Stimulated activated CD4-positive, alpha-beta T cell treated with anti-CD3 and anti-CD28 coated beads, Interleukin-1b, Interleukin-23, amount 100 ng/mL, for 4 hours (primary cell): ENCODE data around the gene HTATSF1.
A peak's percentile ranks its signal among the peaks of the same experiment; 100 is the strongest.

Experiments used
- DNase-seq, 2 donors: peaks; one replicate each; pipeline ENCODE4 v3.0.0-alpha.2; 2020; ENCODE audit warnings: low read depth in 2 of 2

Gene HTATSF1

DNA sequence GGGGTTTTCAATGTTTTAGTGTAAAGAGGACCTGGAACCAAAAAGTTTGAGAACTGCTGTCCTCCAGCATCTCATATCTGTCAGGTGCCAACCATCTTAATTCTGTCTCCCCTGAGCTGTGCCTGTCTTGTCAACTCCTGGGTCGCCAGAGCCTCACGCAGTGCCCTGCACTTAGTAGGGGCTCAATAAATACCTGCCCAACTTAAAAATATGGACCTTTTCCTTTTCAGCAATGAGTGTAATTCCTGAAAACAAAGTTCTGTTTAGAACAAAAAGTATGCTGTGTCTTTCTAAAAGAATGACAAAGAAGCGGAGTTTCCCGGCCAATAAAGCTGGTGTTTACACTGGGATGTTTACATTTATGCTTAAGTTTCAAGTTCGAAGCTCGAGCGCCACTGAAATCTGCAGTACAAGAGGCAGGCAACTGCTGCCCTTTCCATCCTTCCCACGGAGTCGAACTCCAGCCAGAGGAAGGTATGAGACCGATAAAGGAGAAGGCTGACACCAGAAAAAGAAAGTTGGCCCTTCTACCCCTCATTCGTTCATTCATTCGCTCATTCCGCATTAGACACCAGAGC, 1.1 kb upstream of the HTATSF1 start:
- DNase-seq, result no peak

DNA sequence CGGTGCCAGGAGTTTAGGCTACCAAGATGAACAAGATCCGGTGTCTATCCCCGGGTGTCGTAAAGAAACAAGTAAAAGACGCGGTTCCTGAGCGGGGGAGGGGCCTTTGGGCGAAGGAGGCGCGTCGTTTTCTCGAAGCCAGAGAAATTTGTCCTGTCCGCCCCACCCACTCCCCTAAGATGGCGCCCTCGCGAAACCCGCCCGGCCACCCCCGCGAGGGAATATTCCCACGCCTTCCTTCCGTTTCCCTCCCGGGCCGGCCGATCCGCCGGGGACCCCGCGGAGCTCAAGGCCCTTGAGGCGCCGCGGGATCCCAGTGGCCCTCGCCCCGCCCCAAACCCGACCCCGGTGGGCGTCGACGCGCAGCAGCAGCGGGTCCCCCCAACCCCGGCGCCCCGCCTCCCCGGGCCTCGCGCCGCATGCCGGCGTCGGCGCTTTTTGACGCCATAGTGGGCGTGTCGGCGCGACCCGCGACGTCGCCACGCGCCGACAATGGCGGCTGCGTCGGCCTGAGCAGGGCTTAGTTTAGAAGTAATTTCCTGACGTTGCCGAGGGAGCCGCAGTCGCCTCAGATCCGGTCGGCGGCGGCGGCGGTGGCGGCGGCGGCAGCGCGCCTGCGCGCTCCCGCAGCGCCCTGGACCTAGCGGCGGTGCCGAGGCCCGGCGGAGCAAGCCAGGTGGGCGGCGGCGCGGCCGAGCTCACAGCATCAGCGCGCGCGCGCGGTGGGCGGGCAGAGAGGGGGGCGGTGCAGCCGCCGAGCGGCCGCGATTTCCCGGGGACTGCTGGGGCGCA, 432 bp upstream of the HTATSF1 start:
- peak; percentile 73 for DNase-seq

DNA sequence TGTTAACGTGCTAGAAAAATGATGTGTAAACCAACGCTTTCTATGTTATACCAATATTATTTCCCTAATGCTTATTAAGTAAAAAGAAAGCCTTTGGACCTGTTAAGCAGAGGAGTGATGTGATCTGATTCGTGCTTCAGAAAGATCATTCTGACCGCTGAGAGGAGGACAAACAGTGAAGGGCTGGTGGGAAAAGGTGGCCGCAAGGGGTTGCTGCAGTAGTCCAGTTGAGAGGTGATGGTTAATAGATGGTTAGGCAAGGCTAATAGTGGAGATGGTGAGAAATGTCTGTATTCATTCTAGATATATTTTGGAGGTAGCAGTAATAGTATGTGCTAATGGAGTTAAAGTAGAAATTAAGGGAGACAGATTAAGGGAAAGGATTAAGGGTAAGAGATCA, 21.7 kb downstream of the HTATSF1 start:
- no peak for DNase-seq

DNA sequence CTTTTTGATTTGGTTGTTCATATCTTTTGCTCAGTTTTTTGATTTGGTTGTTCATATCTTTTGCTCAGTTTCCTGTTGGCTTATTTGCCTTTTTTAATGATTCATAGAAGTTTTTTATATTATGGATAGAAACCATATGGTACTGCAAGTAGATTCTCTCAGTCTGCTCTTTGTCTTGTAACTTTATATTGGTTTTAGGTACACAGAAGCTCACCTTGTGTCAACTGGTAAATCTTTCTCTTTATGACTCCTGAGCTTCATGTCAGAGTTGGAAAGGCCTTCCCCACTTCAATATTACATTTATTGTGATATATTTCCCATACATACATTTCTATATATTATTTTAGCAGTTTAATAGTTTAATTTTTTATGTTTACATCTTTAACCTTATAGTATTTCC, 26.4 kb downstream of the HTATSF1 start:
- DNase-seq, result no peak

DNA sequence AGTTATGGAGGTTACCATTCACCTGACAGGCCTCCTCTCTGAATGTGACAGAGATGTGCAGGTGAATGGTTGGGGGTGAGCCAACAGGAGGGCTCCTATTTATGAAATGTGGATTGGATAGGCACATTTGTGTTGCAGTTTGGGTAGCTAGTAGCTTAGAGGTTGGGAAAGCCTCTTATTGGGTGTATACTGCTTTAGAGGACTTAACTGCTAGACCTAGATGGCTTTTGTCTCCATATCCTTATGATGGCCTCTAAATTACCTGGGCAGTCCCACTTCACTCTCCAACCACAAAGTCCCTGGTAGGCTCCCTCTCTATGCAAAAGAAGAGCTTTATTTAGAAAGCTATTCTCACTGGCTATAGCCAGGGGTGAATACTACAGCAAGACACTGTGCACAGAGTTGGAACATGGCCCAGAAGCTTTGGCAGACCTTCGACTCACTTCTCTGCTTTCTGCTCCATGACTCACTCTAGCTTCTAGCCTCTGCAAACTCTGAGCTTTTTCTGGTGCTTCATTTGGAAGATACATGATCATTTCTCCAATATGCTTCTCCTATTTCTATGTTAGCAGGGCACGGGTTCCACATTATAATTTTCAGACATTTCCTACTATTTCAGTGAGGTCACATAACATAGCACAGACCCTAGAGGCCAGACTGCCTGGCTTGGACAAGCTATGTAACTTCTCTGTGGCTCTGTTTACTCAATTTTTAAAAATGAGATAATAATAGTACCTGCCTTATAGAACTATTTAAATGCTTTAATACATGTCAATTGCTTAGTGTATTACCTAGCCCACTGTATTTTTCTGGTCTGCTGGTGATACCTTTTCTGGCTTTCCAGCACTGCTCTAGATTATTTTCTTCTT, 28.6 kb downstream of the HTATSF1 start:
- no peak for DNase-seq

DNA sequence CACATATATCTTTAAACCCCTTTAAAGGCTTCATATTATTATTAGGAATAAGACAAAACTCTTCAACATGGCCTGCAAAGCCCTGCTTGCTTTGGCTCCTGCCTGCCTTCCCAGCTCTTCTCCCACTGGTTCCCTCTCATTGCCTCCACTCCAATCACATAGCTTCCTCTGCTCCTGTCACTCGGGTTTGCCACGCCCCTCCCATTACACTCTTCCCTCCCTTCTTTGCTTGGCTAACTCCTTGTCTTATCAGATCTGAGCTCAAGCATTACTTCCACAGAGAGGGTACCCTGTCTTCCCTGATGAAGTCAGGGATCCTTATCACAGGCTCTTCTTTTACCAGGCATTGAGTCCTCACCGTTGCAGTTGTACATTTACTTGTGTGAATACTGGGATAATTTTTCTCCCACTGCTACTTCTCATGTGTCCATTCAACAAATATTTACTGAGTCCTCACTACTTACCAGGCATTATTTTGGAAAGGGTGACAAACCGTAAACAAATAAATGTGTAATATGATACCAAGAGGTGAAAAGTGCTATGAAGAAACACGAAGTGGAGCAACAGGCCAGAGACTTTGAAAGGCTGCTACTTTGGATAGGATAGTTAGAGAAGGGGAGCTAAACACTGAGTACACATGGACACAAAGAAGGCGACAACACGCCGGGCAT, 31.4 kb downstream of the HTATSF1 start:
- DNase-seq, result no peak

DNA sequence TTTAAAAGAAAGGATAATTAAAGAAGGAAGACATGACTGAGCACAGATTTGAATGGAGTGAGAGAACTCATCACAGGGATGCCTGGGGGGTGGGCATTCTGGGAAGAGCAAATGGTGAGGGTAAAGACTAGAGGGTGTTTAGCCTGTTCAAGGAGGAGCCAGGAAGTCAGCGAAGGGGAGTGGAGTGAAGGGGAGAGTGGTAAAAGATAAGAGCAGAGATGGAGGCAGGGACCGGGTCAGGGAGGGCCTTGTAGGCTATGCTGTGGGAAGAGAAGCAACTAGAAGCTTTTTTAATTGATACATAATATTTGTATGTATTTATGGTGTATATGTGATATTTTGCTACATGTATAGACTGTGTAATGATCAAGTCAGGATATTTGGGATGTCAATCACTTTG, 32.4 kb downstream of the HTATSF1 start:
- no peak for DNase-seq

DNA sequence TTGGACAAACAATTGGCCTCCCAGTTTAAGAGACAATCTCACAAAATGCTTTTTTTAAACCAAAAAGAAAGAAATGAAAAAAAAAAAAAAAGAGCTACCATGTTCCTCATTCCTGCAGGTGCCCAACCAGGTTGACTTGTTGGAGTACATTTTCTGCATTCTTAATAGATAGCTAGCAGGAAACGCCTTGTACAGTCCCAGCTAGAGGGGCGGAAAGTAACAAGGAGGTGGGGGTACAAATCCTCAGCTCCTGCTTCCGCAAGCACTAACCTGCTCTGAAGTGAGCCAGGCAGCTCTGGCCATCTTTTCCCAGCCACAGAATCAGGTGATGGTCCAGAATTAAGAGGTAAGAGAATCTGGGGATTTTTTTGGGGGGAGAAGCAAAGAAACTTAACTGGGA, 34.6 kb downstream of the HTATSF1 start, which contains the start of gene VGLL1:
TSS of gene VGLL1 (plus strand) at position 265 of the 400 bp plus-strand sequence. CDS start 3,806 bp downstream, outside the sequence.
- no peak for DNase-seq

DNA sequence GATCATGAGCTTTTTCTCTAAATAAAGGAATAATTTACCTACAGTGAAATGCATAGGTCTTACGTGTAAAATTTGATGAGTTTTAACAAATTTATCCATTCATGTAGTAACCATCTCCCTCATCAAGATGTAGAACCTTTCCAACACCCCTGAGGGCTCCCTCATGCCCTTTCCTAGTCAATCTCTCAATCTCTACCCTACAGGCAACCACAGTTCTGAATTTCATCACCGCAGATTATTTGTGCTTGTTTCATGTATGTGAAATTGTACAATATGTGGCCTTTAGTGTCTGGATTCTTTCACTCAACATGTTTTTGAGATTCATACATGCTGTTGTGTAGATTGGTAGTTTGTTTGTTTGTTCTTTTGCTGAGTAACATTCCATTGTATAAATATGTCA, 36.7 kb downstream of the HTATSF1 start:
- no peak for DNase-seq

DNA sequence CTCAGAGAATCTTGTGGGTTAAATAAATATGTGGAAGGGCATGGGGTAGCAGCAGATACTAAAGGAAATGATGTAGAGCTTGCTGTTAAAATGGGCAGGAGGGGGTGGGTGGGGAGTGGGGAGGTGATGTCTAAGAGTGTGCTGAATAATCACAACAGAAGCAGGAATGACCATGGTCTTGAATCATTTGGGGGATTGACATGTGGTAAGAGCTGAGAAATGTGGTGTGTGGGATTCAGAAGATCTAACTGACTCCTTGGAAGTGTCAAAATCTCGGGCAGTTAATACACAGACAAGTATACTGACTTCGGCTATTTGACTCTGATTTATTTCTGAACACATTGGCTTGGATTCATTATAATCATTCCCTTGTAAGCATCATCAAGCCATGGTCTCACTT, 41.4 kb downstream of the HTATSF1 start:
- no peak for DNase-seq

DNA sequence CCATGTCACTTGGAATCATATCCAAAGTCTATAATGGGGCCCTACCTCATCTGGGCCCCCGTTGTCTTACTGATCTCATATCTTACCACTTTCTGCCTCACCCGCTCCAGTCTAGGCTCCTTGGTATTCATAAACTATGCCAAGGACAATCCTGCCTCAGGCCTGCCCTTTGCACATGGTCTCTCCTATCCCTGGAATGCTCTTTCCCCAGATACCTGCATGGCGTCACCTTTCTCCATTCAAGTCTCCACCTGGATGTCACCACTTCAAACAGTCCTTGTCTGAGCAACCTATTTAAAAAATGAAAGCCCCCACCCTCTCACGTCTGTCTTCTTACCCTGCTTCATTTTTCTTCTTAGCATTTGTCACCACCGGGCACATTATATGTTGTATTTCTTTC, 42.8 kb downstream of the HTATSF1 start:
- DNase-seq, result no peak

DNA sequence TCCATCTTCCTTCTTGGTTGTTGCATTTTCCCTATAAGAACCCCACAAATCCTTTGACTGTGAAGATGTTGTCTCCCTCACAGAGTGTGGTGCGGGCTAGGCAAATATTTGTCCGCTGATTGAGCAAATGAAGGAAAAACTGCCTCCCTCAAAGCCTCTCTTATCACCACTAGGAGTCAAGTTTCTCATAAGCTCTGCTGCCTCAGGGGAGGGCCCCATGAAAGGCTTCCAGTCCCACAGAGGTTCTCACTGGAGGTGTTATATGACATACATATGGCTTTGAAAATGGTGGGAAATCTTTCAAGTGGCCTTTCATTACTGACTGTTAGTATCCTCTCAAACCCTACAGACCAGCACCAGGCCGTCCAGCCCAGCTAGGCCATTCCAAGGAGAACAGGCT, 43.9 kb downstream of the HTATSF1 start:
- DNase-seq, result no peak

DNA sequence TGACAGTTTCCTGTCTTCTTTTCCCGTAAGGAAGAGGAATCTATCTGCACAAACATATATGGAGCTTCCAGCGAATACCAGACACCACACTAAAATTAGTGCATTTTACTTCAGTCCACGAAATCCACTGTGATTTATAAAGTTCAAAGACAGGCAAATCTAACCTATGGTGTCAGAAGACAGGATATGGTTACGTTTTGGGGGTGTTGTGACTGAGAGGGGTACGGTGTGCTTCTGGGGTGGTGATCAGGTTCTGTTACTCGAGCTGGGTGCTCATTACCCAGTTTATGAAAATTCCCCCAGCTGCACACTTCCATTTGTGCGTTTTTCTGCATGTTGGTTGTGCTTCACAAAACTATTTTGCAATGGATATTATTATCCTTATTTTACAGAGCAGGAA, 44.9 kb downstream of the HTATSF1 start:
- no peak for DNase-seq

DNA sequence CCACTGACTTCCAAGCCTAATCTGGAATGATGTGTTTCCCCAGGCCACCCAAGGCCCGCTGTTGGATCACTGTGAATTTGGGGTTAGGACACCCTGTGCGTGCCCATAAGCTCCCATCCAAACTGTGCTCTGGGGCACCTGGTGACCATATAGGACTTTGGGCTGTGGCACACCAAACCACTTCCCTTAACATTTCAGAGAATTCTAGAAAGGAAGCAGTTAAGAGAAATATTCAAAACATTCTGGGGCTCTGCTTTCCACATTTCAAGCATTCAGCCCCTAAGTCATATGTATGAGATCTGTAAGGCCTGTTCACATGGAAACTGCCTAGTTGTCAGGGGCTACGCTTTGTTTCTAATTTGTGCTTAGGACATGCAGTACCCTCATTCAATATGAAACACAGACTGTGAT, 49.0 kb downstream of the HTATSF1 start:
- no peak for DNase-seq

DNA sequence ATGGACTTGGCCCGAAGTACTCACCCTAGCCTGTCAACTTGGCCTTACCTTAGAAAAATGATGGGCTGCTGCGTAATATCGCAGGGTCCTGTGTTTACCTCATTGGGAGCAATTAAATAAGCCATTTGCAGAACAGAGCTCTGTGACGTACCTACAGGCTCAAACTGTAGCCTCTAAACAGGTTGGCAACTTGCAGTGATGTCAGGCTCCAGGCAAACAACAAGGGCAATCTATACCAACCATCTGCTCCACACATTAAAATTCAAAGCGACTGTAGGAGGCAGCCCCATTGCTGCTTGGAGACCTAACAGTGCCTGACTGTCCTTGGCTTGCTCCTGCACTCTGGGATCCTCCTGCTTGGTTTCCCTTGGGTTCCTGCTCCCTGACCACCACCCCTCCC, 51.8 kb downstream of the HTATSF1 start:
- no peak for DNase-seq

DNA sequence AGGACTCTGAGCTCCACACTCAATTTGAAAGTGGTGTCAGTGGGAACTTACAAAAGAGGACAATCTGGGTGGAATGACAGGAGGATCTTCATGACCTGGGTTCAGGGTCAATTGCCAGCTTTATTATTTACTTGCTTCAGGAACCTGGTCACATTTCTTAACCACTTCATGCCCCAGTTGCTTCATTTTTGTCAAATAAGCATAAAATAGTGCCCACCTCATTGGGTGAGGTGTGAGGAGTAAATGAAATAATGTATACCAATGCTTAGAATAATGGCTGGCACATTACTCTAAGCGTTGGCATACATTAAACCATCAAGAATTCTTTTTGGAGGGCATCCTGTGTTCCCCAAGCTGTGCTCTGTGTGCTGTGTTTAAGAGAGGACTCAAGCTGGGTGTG, 54.0 kb downstream of the HTATSF1 start:
- no peak for DNase-seq

DNA sequence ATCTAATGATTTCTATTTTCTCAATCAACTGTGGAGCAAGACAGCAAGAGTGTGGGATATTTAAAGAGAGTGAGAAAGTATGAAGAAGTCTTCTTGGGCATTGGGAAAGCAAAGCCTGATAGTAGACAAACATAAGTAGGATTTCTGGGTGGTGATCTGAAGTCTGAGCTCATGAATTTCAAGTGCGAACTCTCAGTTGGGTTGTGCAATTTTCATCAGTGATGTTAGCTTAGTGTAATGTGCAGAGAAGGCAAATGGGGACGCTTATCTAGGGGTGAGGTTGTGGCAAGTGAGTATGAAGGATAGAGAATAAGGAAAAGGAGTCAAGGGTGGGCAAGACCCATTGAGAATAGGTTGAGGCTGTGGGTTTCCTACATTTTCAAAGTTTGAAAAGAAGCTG, 58.3 kb downstream of the HTATSF1 start:
- no peak for DNase-seq
